Spleen (tissue), 11 donors: Measurements from ENCODE around the gene DGKG. TPM values are rescaled to one million over a fixed set of nuclear protein-coding genes. Genes with fewer than 3 reads are reported as not detected.

Experiments
- DNase-seq: peaks from one replicate; pipeline ENCODE4 v3.0.0-alpha.2; 2020
- H3K27ac ChIP-seq, 8 donors: fragments of 200-600 bp; sonication (generic) in 7 of 8; 1 replicate in 4 of 8; 2 replicates in 4 of 8; pipeline versions ENCODE4 v1.5.0 to v1.8.0; 2016 to 2021; ENCODE audit warnings: inconsistent platforms in 4 of 8, mild to moderate bottlenecking in 4 of 8, moderate library complexity in 1 of 8
- H3K27me3 ChIP-seq, 7 donors: fragments of 200-600 bp; sonication (generic) in 6 of 7; replicated peaks in 1 of 7; 1 replicate in 4 of 7; 2 replicates in 3 of 7; pipeline versions ENCODE4 v1.5.0 to v1.8.0; 2016 to 2021; ENCODE audit warnings: inconsistent platforms in 3 of 7, mild to moderate bottlenecking in 1 of 7
- H3K36me3 ChIP-seq, 6 donors: fragments of 200-600 bp; sonication (generic) in 5 of 6; 1 replicate in 4 of 6; 2 replicates in 2 of 6; pipeline versions ENCODE4 v1.5.0 to v1.8.0; 2016 to 2021; ENCODE audit warnings: inconsistent platforms in 2 of 6
- H3K4me1 ChIP-seq, 6 donors: fragments of 200-600 bp; sonication (generic) in 5 of 6; 1 replicate in 3 of 6; 2 replicates in 3 of 6; pipeline versions ENCODE4 v1.5.0 to v1.8.0; 2016 to 2021; ENCODE audit warnings: inconsistent platforms in 3 of 6
- H3K4me3 ChIP-seq, 8 donors: fragments of 200-600 bp; sonication (generic) in 7 of 8; 1 replicate in 4 of 8; 2 replicates in 4 of 8; pipeline versions ENCODE4 v1.5.0 to v1.8.0; 2016 to 2021; ENCODE audit warnings: inconsistent platforms in 4 of 8, mild to moderate bottlenecking in 4 of 8, moderate library complexity in 2 of 8
- H3K9me3 ChIP-seq, 8 donors: fragments of 200-600 bp; sonication (generic) in 7 of 8; 1 replicate in 4 of 8; 2 replicates in 4 of 8; pipeline versions ENCODE4 v1.5.0 to v1.8.0; 2016 to 2021; ENCODE audit warnings: inconsistent platforms in 4 of 8
- POLR2A ChIP-seq, 3 donors: fragments of 450-650 bp; IDR thresholded peaks; one replicate each; pipeline ENCODE4 v1.5.1; 2017; ENCODE audit warnings: antibody characterized with exemption in 3 of 3, mild to moderate bottlenecking in 1 of 3
- POLR2AphosphoS5 ChIP-seq, 3 donors: sonication (generic); formaldehyde crosslinking; IDR thresholded peaks; one replicate each; pipeline ENCODE4 v1.5.1; 2017; ENCODE audit warnings: antibody characterized with exemption in 3 of 3
- whole genome bisulfite sequencing, 5 donors: extraction: QIAGEN DNeasy Blood & Tissue Kit in 3 of 5; methylation state at CpG; one replicate each; pipeline versions ENCODE4 v1.1.5 to v1.1.7; 2013 to 2018; 5-methylcytosine and 5-hydroxymethylcytosine counted together
- intact Hi-C: fragments of 100-400 bp; cut with DNase I; formaldehyde crosslinking; loops from one replicate; pipeline ENCODE4 v1.15.0; 2023; ENCODE audit warnings: low total_unique reads
- polyA plus RNA-seq, 3 donors: library from polyadenylated mRNA; stranded (reverse); fragments of 200-250 nt; gene quantifications; one replicate each; pipeline ENCODE4 v1.2.1, GENCODE V29; 2013
- total RNA-seq, 7 donors: library from RNA; depleted of rRNA in 3 of 7; stranded (reverse); fragments of >200 nt in 3 of 7; fragmentation: NEBNext Ultra II Directional in 4 of 7; extraction: Animal tissue kit (Norgen Biotek cat#: 25700) in 4 of 7; gene quantifications; one replicate each; pipeline versions ENCODE4 v1.1.0 to v1.2.1, GENCODE V29; 2016 to 2021
- TF ChIP-seq, protein P1 (sequence below), 11 experiments: fragments of 200-600 bp in 7 of 11; fragments of 450-650 bp in 4 of 11; sonication (generic) in 4 of 11; IDR thresholded peaks in 8 of 11; conservative IDR thresholded peaks in 3 of 11; 1 replicate in 7 of 11; 2 replicates in 4 of 11; pipeline versions ENCODE4 v1.4.0 to v1.8.0; 2016 to 2021; ENCODE audit warnings: antibody characterized with exemption in 11 of 11, inconsistent platforms in 4 of 11, mild to moderate bottlenecking in 1 of 11
- donor health status: healthy with polysubstance abuse.
- donor health status: DM: no; HTN: no; CAD: no; lungs with moderate emphysema.
- donor health status: DM: no; HTN: no; CAD: no.
- donor health status: Bipolar disorder and iron deficiency.
- donor health status: healthy.
- donor health status: DM: no; HTN: no; CAD: no.
- donor health status: DM: yes; HTN: yes; CAD: no.

The DGKG gene
- total and polyA plus RNA-seq, 10 donors, result 0.22 to 7.7 (median 5.4) TPM

GRCh38 chr3:186166036-186166435, 196.0 kb downstream of the DGKG start:
- Histone ChIP-seq H3K27ac (no peak overlapping the region), H3K36me3 (peaks cover 0 to 24% (median 0%) of the 10 kb centered on the region in 6 donors), H3K4me3 (no peak overlapping the region), H3K27me3 (peaks cover 0 to 11% (median 0%) of the 10 kb centered on the region in 7 donors), H3K9me3 (no peaks in the 10 kb centered on the region), H3K4me1 (peaks cover 0 to 5% (median 0%) of the 10 kb centered on the region in 6 donors)
- WGBS, 5 donors, result 53 to 74% (median 58%) methylated on average over 3 of the region's 3 CpGs
- intact Hi-C loops, result no loop called here
- DNase-seq, result no peak
- TF ChIP-seq, protein P1, sequence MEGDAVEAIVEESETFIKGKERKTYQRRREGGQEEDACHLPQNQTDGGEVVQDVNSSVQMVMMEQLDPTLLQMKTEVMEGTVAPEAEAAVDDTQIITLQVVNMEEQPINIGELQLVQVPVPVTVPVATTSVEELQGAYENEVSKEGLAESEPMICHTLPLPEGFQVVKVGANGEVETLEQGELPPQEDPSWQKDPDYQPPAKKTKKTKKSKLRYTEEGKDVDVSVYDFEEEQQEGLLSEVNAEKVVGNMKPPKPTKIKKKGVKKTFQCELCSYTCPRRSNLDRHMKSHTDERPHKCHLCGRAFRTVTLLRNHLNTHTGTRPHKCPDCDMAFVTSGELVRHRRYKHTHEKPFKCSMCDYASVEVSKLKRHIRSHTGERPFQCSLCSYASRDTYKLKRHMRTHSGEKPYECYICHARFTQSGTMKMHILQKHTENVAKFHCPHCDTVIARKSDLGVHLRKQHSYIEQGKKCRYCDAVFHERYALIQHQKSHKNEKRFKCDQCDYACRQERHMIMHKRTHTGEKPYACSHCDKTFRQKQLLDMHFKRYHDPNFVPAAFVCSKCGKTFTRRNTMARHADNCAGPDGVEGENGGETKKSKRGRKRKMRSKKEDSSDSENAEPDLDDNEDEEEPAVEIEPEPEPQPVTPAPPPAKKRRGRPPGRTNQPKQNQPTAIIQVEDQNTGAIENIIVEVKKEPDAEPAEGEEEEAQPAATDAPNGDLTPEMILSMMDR (IDR thresholded peaks at IDR 0.05 in 8 of 11, conservative IDR thresholded peaks at IDR 0.05 in 3 of 11), result no peak
- TF ChIP-seq POLR2AphosphoS5 (IDR thresholded peaks at IDR 0.05) (no peak), POLR2A (IDR thresholded peaks at IDR 0.05) (no peak)

DNA sequence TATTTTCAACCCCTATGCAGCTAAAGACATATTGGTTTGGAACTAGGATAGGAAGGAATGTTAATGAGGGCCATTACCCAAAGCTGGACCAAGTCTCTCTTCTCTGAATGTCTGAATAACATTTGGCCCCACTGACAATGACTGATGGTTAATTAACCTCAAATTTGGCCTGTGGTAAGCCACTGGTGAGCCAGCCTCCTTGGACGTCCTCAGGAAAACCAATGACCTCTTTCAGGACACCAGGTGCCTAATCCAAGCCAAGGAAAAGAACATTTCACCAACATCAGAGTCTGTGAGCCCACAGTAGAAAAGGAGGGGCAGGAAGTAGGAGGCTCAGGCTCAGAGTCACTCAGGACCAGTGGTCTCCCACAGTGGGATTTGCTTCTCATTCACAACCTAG, 196.7 kb downstream of the DGKG start:
- Histone ChIP-seq H3K27me3 (peaks cover 0 to 11% (median 0%) of the 10 kb centered on the region in 7 donors), H3K4me3 (no peak overlapping the region), H3K27ac (no peak overlapping the region), H3K36me3 (peaks cover 0 to 31% (median 0%) of the 10 kb centered on the region in 6 donors), H3K4me1 (peaks cover 0 to under 1% (median 0%) of the 10 kb centered on the region in 6 donors), H3K9me3 (no peaks in the 10 kb centered on the region)
- 9 to 62% (median 30%) methylated on average over 1 of the region's 1 CpG for WGBS, 5 donors
- no peak for DNase-seq
- TF ChIP-seq POLR2AphosphoS5 (IDR thresholded peaks at IDR 0.05) (no peak), POLR2A (IDR thresholded peaks at IDR 0.05) (no peak)
- TF ChIP-seq, protein P1 (IDR thresholded peaks at IDR 0.05 in 8 of 11, conservative IDR thresholded peaks at IDR 0.05 in 3 of 11), result no peak
- intact Hi-C loops, result no loop called here

- 88 to 96% (median 94%) methylated on average over 7 of the region's 7 CpGs for WGBS, 5 donors
Measured at GRCh38 chr3:186164696-186165095, 197.3 kb downstream of the DGKG start.

DNA sequence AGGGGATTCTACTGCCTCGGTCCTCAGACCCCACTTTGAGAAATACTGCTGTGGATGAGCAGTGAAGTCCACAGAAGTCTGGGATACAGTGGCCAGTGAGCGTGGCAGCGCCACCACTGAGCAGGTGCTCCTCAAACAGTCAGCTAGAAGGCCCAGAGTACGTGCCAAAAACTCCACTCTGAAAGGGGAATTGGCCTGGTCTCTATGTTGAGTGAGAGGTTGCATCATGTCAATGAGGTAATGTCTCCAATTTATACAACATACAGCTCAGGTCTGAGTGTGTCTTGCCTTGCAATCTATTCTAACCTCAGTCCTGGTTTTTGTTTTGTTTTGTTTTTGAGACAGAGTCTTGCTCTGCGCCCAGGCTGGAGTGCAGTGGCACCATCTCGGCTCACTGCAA, 199.8 kb downstream of the DGKG start:
- Histone ChIP-seq H3K4me3 (no peak overlapping the region), H3K27ac (peak overlapping the region in 2 of 8 donors; percentile 10 to 41), H3K9me3 (no peaks in the 10 kb centered on the region), H3K4me1 (no peaks in the 10 kb centered on the region), H3K36me3 (peaks cover 0 to 35% (median 0%) of the 10 kb centered on the region in 6 donors), H3K27me3 (peaks cover 0 to 11% (median 0%) of the 10 kb centered on the region in 7 donors)
- intact Hi-C loops, result no loop called here
- DNase-seq, result no peak
- TF ChIP-seq POLR2AphosphoS5 (IDR thresholded peaks at IDR 0.05) (peak in 1 of 3 donors; percentile 34), POLR2A (IDR thresholded peaks at IDR 0.05) (no peak)
- 69 to 90% (median 80%) methylated on average over 6 of the region's 6 CpGs for WGBS, 5 donors

More at GRCh38 chr3:186164696-186165095, 197.3 kb downstream of the DGKG start:
- Histone ChIP-seq H3K9me3 (no peaks in the 10 kb centered on the region), H3K27me3 (peaks cover 0 to 11% (median 0%) of the 10 kb centered on the region in 7 donors), H3K4me3 (no peak overlapping the region), H3K27ac (no peak overlapping the region), H3K4me1 (no peaks in the 10 kb centered on the region), H3K36me3 (peaks cover 0 to 35% (median 0%) of the 10 kb centered on the region in 6 donors)
- no peak for DNase-seq
- intact Hi-C loops, result no loop called here
- no peak for TF ChIP-seq POLR2A (IDR thresholded peaks at IDR 0.05)
- no peak for TF ChIP-seq POLR2AphosphoS5 (IDR thresholded peaks at IDR 0.05)
- TF ChIP-seq, protein P1 (IDR thresholded peaks at IDR 0.05 in 8 of 11, conservative IDR thresholded peaks at IDR 0.05 in 3 of 11), result no peak
